Kidney epithelial cell (primary cell): ENCODE measurements around the gene HOXC10. TPM values are rescaled to one million over a fixed set of nuclear protein-coding genes. Genes with fewer than 3 reads are reported as not detected.

ENCODE experiments used
- DNase-seq: peaks from one replicate; pipeline ENCODE4 v3.0.0-alpha.2; 2010; ENCODE audit warnings: low read depth
- H3K27me3 ChIP-seq: 2 replicates; pipeline ENCODE4 v1.6.0; 2011; ENCODE audit warnings: low read length; ENCODE audit not compliant: control insufficient read depth, insufficient read depth
- H3K36me3 ChIP-seq: 2 replicates; pipeline ENCODE4 v1.5.1; 2011; ENCODE audit warnings: low read length; ENCODE audit not compliant: control insufficient read depth, insufficient read depth
- H3K4me3 ChIP-seq: 2 replicates; pipeline ENCODE4 v1.5.1; 2011; ENCODE audit warnings: low read depth, mild to moderate bottlenecking, control low read depth, low read length
- total RNA-seq: library from RNA; depleted of rRNA; stranded (reverse); fragments of >200 nt; gene quantifications from 2 replicates; pipeline ENCODE4 v1.2.3, GENCODE V29; 2015
- TF ChIP-seq, protein P1 (sequence below): IDR thresholded peaks from 2 replicates; pipeline ENCODE4 v1.5.1; 2011; ENCODE audit warnings: mild to moderate bottlenecking, moderate library complexity, low read length, control low read depth, inconsistent platforms; ENCODE audit not compliant: insufficient read depth, poor library complexity, severe bottlenecking

HOXC10 gene
- total RNA-seq, 1 donor from 2014 or later, result 5.9 TPM

DNA sequence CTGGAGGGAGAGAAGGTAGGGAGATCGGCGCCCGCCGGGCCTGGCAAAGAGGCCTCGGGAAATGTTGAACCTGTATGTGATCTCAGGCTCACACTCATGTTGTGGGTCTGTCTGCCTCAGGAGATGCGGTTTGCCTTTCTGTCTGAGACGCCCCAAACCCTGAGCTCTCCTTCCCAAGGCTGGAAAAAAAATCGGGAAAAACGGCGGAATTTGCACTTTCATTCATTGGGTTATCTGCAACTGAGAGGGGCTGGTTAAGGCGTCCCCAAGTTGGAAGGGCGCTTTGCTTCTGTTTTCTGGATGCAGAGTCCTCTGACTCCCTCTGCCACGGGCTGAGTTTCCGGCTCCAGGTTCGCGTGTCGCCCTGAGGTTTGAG lies 10.0 kb downstream of the HOXC10 start:
- TF ChIP-seq, protein P1, sequence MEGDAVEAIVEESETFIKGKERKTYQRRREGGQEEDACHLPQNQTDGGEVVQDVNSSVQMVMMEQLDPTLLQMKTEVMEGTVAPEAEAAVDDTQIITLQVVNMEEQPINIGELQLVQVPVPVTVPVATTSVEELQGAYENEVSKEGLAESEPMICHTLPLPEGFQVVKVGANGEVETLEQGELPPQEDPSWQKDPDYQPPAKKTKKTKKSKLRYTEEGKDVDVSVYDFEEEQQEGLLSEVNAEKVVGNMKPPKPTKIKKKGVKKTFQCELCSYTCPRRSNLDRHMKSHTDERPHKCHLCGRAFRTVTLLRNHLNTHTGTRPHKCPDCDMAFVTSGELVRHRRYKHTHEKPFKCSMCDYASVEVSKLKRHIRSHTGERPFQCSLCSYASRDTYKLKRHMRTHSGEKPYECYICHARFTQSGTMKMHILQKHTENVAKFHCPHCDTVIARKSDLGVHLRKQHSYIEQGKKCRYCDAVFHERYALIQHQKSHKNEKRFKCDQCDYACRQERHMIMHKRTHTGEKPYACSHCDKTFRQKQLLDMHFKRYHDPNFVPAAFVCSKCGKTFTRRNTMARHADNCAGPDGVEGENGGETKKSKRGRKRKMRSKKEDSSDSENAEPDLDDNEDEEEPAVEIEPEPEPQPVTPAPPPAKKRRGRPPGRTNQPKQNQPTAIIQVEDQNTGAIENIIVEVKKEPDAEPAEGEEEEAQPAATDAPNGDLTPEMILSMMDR, result no peak
- Histone ChIP-seq H3K36me3 (no peaks in the 10 kb centered on the region), H3K27me3 (peaks cover 55% of the 10 kb centered on the region), H3K4me3 (peak overlapping the region; percentile 52)
- no peak for DNase-seq

DNA sequence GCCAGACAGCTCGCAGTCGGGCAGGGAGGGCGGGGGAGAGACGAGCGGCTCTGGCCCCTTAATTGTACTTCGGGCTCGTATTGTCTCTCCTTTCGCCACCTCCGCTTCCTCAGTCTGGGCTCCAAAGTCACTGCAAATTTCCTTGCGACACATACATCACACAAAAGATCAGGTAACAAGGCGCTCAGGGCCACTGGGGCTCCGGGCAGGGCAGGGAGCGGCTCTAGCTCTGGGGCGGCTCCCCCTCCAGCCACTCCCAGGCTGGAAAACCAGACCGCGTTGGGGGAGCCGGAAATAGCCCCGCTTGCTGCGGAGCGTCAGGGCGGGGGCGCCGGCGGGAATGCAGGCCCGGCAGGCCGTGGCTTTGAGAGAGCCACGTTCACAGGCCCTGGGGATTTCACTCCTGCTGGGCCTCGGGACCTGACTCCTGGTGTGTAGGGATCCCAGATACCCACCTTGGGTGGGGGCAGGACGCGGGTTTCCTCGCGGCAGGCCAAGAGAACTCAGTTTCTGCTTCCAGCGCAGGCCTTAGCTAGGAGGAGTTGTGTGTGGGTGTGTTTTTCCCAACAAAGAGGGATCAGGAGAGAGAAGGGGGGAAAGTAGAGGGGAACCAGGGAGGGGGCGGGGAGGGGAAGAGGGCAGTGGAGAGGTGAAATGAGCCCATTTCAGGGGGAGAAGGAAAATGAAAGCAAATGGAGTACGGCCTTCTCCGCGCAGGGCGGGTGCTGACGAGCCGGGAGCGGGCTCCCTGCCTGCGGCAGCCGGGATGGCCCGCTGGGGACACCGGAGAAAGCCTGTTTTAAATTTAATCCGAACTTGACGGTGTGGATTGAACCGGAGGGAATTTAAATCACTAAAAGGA lies 10.7 kb downstream of the HOXC10 start:
- Histone ChIP-seq H3K36me3 (no peaks in the 10 kb centered on the region), H3K27me3 (peaks cover 56% of the 10 kb centered on the region), H3K4me3 (peak overlapping the region; percentile 52)
- no peak for DNase-seq
- TF ChIP-seq, protein P1, result no peak

DNA sequence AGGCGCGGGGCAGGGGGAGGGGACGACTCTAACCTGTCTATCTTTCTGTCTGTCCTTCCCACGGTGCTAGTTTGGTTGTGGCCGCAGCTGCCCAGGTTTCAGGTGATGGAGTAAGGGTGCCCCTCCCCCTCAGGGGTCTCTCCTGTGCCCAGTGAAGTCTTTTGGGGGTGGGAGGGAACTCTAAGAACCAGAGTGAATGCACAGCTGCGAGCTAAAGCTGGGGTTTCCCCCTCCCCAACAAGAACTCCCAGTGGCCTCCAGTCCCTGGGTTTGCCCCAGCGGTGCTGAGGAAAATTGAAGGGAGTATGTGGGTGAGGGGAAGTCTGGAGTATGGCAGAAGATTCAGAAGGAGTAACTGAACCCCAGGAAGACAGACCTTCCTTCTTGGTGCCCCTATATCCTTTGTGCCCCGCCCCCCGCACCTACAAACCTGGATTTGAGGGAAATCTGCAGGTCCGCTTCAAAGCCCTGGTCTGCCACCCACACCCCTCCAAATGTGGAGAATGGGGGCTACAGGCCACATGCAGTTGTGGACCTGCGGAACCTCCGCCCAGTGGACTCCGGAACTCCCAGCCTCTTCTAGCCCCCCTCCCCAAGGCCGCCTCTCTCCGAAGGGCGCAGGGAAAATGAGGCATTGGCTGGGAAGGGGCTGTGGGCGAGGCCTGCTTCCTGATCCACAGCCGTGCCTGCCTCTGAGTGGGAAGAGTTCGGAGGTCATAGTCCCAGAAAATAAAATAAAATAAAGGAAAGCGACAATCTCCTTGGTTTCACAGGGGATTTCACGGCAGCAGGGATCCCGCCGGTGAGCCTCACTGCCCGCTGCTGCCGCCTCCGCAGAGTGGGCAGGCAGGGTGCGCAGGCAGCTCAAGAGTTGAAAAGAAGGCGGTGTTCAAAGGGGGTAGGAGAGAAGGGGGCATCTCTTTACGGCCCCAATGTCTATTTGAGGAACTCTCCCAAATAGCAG lies 11.6 kb downstream of the HOXC10 start:
- TF ChIP-seq, protein P1, result no peak
- Histone ChIP-seq H3K4me3 (peak overlapping the region; percentile 52), H3K27me3 (peaks cover 48% of the 10 kb centered on the region), H3K36me3 (no peaks in the 10 kb centered on the region)
- DNase-seq, result no peak

DNA sequence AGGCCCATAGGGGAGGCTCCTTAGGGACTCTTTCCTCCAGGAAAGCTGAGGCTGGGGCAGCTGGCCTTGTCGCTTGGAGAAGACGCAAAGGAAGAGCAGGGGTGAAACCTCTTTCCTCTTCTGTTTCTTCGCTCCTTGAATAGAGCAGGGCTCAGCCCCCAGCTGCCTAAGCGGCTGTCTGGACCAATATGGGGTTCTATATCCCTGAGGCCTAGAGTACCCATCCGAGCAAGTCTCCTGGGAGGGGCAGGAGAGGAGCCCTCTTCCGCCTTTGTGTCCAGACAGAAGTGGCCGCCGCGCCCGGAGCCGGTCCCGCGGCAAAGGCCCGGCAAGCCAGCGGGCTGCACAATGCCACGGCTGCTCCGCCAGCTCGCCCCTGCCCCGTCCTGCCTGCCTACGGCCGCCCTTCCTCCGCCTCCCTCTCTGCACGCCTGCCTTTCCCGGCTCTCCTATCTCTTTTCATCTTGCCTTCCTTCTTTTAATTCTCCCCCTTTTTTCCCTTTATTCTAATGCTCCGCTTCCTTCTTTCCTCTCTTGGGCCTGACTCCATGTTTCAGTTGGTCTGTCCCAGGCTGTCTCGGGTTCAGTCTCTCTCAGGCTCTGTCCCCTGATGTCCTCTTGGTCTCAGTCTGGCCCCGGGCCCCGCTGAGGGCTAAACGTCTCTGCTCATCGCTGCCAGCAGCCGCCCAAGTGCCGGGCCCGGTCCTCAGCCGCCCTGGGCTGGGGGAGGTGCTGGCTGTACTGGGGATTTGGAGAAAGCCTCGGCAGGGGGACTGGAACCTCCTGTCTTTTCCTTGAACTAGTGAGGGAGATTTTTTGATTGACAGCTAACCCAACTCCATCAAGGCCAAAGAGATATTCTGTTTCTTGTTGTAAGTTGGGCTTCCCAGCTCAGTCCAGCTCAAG lies 12.5 kb downstream of the HOXC10 start:
- Histone ChIP-seq H3K4me3 (peak overlapping the region; percentile 52), H3K36me3 (no peaks in the 10 kb centered on the region), H3K27me3 (peaks cover 48% of the 10 kb centered on the region)
- TF ChIP-seq, protein P1, result no peak
- no peak for DNase-seq

DNA sequence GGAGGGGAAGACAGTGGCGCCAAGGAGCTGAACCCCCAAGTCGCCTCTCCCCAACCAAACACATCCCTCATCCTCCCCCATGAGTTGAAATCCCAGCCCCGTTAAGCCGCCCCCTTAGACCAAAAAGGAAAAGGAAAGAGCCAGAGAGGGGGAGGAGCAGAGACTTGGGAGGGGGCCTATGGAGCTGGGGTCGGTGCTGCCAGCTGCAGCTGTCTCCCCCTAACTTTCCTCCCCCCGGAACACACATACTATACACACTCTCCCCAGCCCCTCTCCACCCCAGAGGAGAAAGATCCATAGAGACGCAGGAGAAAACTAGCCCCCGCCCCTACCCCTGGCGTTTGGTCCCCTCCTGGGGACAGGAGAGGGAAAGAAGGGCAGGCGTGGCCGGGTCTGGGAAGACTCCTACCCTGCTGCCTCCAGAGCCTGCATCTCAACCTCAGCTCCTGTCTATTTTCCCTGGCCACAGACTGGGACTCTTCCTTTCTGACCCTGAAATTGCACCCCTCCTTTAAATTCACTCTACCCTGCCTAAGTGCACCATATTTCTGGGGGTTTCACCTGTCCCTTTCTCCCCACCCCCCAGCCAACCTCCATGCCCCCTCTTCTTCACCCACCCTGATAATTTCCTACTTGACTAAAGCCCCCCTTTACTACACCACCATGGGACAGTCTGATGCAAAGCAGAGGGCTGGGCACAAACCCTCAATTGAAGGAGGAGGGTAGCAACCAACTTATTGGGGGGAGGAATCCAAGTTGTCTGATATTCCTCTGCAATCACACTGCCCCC lies 13.4 kb downstream of the HOXC10 start:
- Histone ChIP-seq H3K4me3 (peak overlapping the region; percentile 52), H3K36me3 (no peaks in the 10 kb centered on the region), H3K27me3 (peaks cover 46% of the 10 kb centered on the region)
- no peak for DNase-seq
- TF ChIP-seq, protein P1, result no peak
